GM12891 (cell line): ENCODE results near the gene PTPRG.
A peak's percentile ranks its signal among the peaks of the same experiment; 100 is the strongest.

ENCODE experiments used
- DNase-seq: peaks from one replicate; pipeline ENCODE4 v3.0.0; 2011; ENCODE audit warnings: low spot score; ENCODE audit not compliant: insufficient read length
- FAIRE-seq: peaks from 2 replicates; lab custom pipeline; 2011; peaks lifted over from hg19 to GRCh38; lab: Jason Lieb, UNC
- PAX5 ChIP-seq: IDR thresholded peaks from 2 replicates; pipeline ENCODE4 v1.6.1; 2011; ENCODE audit warnings: low read length, moderate library complexity, mild to moderate bottlenecking; ENCODE audit not compliant: insufficient read depth, severe bottlenecking
- POLR2A ChIP-seq: IDR thresholded peaks from 2 replicates; pipeline ENCODE4 v1.6.1; 2011; ENCODE audit warnings: low read depth, low read length, control low read depth
- POLR2AphosphoS5 ChIP-seq: IDR thresholded peaks from 2 replicates; pipeline ENCODE4 v1.6.1; 2011; ENCODE audit warnings: low read depth, low read length, control low read depth
- POU2F2 ChIP-seq: IDR thresholded peaks from 2 replicates; pipeline ENCODE4 v1.6.1; 2011; ENCODE audit warnings: low read depth, mild to moderate bottlenecking, control low read depth, low read length, moderate library complexity
- SPI1 ChIP-seq: IDR thresholded peaks from 2 replicates; pipeline ENCODE4 v1.6.1; 2011; ENCODE audit warnings: low read depth, low read length, control low read depth
- TAF1 ChIP-seq: IDR thresholded peaks from 2 replicates; pipeline ENCODE4 v1.6.1; 2011; ENCODE audit warnings: low read depth, low read length, control low read depth

Gene PTPRG

GRCh38 chr3:61562042-61562720 is 810 bp downstream of the PTPRG start:
- peak; percentile 6 for DNase-seq
- FAIRE-seq: no peak
- TF ChIP-seq PAX5 (no peak), SPI1 (no peak), POLR2AphosphoS5 (no peak), TAF1 (no peak), POLR2A (no peak), POU2F2 (no peak)

GRCh38 chr3:61562721-61563312 is 1.4 kb downstream of the PTPRG start:
- TF ChIP-seq POLR2A (no peak), POLR2AphosphoS5 (no peak), TAF1 (no peak), SPI1 (no peak), POU2F2 (no peak), PAX5 (no peak)
- FAIRE-seq: no peak
- peak; percentile 10 for DNase-seq

- peak; percentile 13 for DNase-seq
Measured at GRCh38 chr3:61563313-61564271, 2.2 kb downstream of the PTPRG start.

GRCh38 chr3:61564395-61565059 is 3.2 kb downstream of the PTPRG start:
- peak; percentile 57 for DNase-seq
- TF ChIP-seq POU2F2 (no peak), POLR2A (no peak), POLR2AphosphoS5 (no peak), TAF1 (no peak), SPI1 (no peak), PAX5 (no peak)
- FAIRE-seq: no peak

More at GRCh38 chr3:61563313-61564271, 2.2 kb downstream of the PTPRG start:
- TF ChIP-seq PAX5: no peak
- no peak for TF ChIP-seq POLR2AphosphoS5
- no peak for TF ChIP-seq POU2F2
- TF ChIP-seq POLR2A: no peak
- TF ChIP-seq SPI1: no peak
- TF ChIP-seq TAF1: no peak
- FAIRE-seq: no peak

GRCh38 chr3:61565569-61565968 is 4.2 kb downstream of the PTPRG start:
- FAIRE-seq (no peak), DNase-seq (no peak)
- TF ChIP-seq SPI1: no peak
- TF ChIP-seq PAX5: no peak
- TF ChIP-seq TAF1: no peak

- DNase-seq: no peak
- FAIRE-seq: no peak
- TF ChIP-seq POLR2A (no peak), TAF1 (no peak), PAX5 (no peak), POU2F2 (no peak), SPI1 (no peak), POLR2AphosphoS5 (no peak)
Measured at GRCh38 chr3:61568127-61568526, 6.8 kb downstream of the PTPRG start.

- no peak for FAIRE-seq
- DNase-seq: no peak
- TF ChIP-seq TAF1 (no peak), POU2F2 (no peak), POLR2A (no peak), POLR2AphosphoS5 (no peak), PAX5 (no peak), SPI1 (no peak)
Measured at GRCh38 chr3:61569856-61570580, 8.6 kb downstream of the PTPRG start.

- FAIRE-seq (no peak), DNase-seq (no peak)
- TF ChIP-seq POLR2A (no peak), POU2F2 (no peak), POLR2AphosphoS5 (no peak)
Measured at GRCh38 chr3:61570813-61571212, 9.4 kb downstream of the PTPRG start.
